SK-N-SH (cell line): ENCODE data around the gene SERP2. TPM values are rescaled to one million over a fixed set of nuclear protein-coding genes. Genes with fewer than 3 reads are reported as not detected.

Experiments
- CTCF ChIA-PET: fragments of 300-600, 350-600 bp; formaldehyde crosslinking; extraction: SDS; loops from one replicate; lab custom pipeline; 2021; lab: Yijun Ruan, JAX
- POLR2A ChIA-PET: fragments of 350-600 bp; sonication (Branson Sonifier 250); formaldehyde crosslinking; extraction: SDS; loops from one replicate; lab custom pipeline; 2020; ENCODE audit warnings: antibody characterized with exemption, inconsistent platforms; lab: Yijun Ruan, JAX
- DNase-seq: peaks from one replicate; pipeline ENCODE4 v3.0.0; 2012
- H2AFZ ChIP-seq: fragments of 200-600 bp; sonication (generic); 2 replicates; pipeline ENCODE4 v1.8.1; 2016; ENCODE audit warnings: antibody characterized with exemption, mild to moderate bottlenecking, low read depth
- H3F3A ChIP-seq: fragments of 200-600 bp; sonication (generic); replicated peaks from 2 replicates; pipeline ENCODE3; 2016; ENCODE audit warnings: antibody characterized with exemption, mild to moderate bottlenecking; ENCODE audit not compliant: insufficient read depth
- H3K27ac ChIP-seq, 2 experiments: fragments of 200-500 bp in 1 of 2; fragments of 200-600 bp in 1 of 2; sonication (Bioruptor generic) in 1 of 2; sonication (generic), shearing (Covaris generic) in 1 of 2; 2 replicates each; pipeline versions ENCODE4 v1.5.1 to v1.6.1; 2014 to 2016; ENCODE audit warnings: low read depth in 2 of 2, inconsistent platforms in 1 of 2, low read length in 1 of 2, mild to moderate bottlenecking in 1 of 2, mixed read lengths in 1 of 2
- H3K27me3 ChIP-seq: fragments of 200-600 bp; sonication (generic), shearing (Covaris generic); 2 replicates; pipeline ENCODE4 v1.6.1; 2016; ENCODE audit warnings: mixed run types; ENCODE audit not compliant: insufficient read depth
- H3K36me3 ChIP-seq, 2 experiments: fragments of 200-500 bp in 1 of 2; fragments of 200-600 bp in 1 of 2; sonication (Bioruptor generic) in 1 of 2; sonication (generic) in 1 of 2; replicated peaks in 1 of 2; 2 replicates each; pipeline versions ENCODE3 to v1.5.1; 2014 to 2016; ENCODE audit warnings: low read length in 1 of 2, mild to moderate bottlenecking in 1 of 2; ENCODE audit not compliant: insufficient read depth in 2 of 2, control insufficient read depth in 1 of 2
- H3K4me1 ChIP-seq, 2 experiments: fragments of 200-500 bp in 1 of 2; fragments of 200-600 bp in 1 of 2; sonication (Bioruptor generic) in 1 of 2; sonication (generic), shearing (Covaris generic) in 1 of 2; 2 replicates each; pipeline versions ENCODE4 v1.5.1 to v1.6.1; 2014 to 2016; ENCODE audit warnings: low read depth in 1 of 2, low read length in 1 of 2, mixed run types in 1 of 2; ENCODE audit not compliant: insufficient read depth in 2 of 2, control insufficient read depth in 1 of 2
- H3K4me2 ChIP-seq: fragments of 200-600 bp; sonication (generic), shearing (Covaris generic); 2 replicates; pipeline ENCODE4 v1.6.1; 2017; ENCODE audit warnings: mixed run types
- H3K4me3 ChIP-seq, 2 experiments: fragments of 200-500 bp in 1 of 2; fragments of 200-600 bp in 1 of 2; sonication (Bioruptor generic) in 1 of 2; sonication (generic), shearing (Covaris generic) in 1 of 2; 2 replicates each; pipeline versions ENCODE4 v1.5.1 to v1.8.1; 2014 to 2016; ENCODE audit warnings: low read depth in 2 of 2, inconsistent platforms in 1 of 2, low read length in 1 of 2, mild to moderate bottlenecking in 1 of 2, mixed read lengths in 1 of 2, moderate library complexity in 1 of 2
- H3K79me2 ChIP-seq: fragments of 200-600 bp; sonication (generic); 2 replicates; pipeline ENCODE4 v1.8.1; 2017; ENCODE audit warnings: mild to moderate bottlenecking; ENCODE audit not compliant: insufficient read depth
- H3K9ac ChIP-seq: fragments of 200-600 bp; sonication (generic); 2 replicates; pipeline ENCODE4 v1.6.1; 2017; ENCODE audit warnings: mixed run types
- H3K9me2 ChIP-seq: fragments of 200-600 bp; sonication (generic); 2 replicates; pipeline ENCODE4 v1.6.1; 2017; ENCODE audit warnings: mixed run types
- H3K9me3 ChIP-seq: fragments of 200-600 bp; sonication (generic); 2 replicates; pipeline ENCODE4 v1.6.1; 2017; ENCODE audit warnings: mixed run types, mild to moderate bottlenecking, moderate library complexity
- H4K20me1 ChIP-seq: fragments of 200-600 bp; sonication (generic); 2 replicates; pipeline ENCODE4 v1.6.1; 2017; ENCODE audit warnings: mild to moderate bottlenecking, mixed run types; ENCODE audit not compliant: insufficient read depth
- CHD2 ChIP-seq: fragments of 150-350 bp; IDR thresholded peaks from 2 replicates; pipeline ENCODE4 v1.6.1; 2018; ENCODE audit warnings: low read length; ENCODE audit not compliant: partially characterized antibody
- ELF1 ChIP-seq: IDR thresholded peaks from 2 replicates; pipeline ENCODE4 v1.4.0; 2012
- EP300 ChIP-seq, 2 experiments: IDR thresholded peaks; 2 replicates each; pipeline versions ENCODE4 v1.4.0 to v1.6.1; 2012; ENCODE audit warnings: borderline replicate concordance in 1 of 2, low read depth in 1 of 2, low read length in 1 of 2
- FOSL2 ChIP-seq: IDR thresholded peaks from 2 replicates; pipeline ENCODE4 v1.4.0; 2012; ENCODE audit warnings: low read depth, mild to moderate bottlenecking, moderate library complexity, borderline replicate concordance
- FOXJ3 ChIP-seq: sonication (generic); formaldehyde crosslinking; IDR thresholded peaks from 2 replicates; pipeline ENCODE4 v1.5.1; 2020; ENCODE audit warnings: mild to moderate bottlenecking, missing genetic modification reagents
- FOXM1 ChIP-seq: IDR thresholded peaks from 2 replicates; pipeline ENCODE4 v1.4.0; 2012; ENCODE audit warnings: low read depth, mild to moderate bottlenecking
- GABPA ChIP-seq: IDR thresholded peaks from 2 replicates; pipeline ENCODE4 v1.4.0; 2012; ENCODE audit warnings: low read depth, mild to moderate bottlenecking
- JUND ChIP-seq: IDR thresholded peaks from 2 replicates; pipeline ENCODE4 v1.4.0; 2012
- NFIC ChIP-seq: IDR thresholded peaks from 2 replicates; pipeline ENCODE4 v1.4.0; 2012; ENCODE audit warnings: borderline replicate concordance
- RAD21 ChIP-seq: IDR thresholded peaks from 2 replicates; pipeline ENCODE4 v1.6.1; 2012; ENCODE audit warnings: mild to moderate bottlenecking, low read length
- REST ChIP-seq: IDR thresholded peaks from 2 replicates; pipeline ENCODE4 v1.6.1; 2012; ENCODE audit warnings: mild to moderate bottlenecking, low read depth, low read length, moderate library complexity
- RXRA ChIP-seq: IDR thresholded peaks from 2 replicates; pipeline ENCODE4 v1.4.0; 2012; ENCODE audit warnings: low read depth, mild to moderate bottlenecking, borderline replicate concordance
- TAF1 ChIP-seq: IDR thresholded peaks from 2 replicates; pipeline ENCODE4 v1.6.1; 2012; ENCODE audit warnings: low read depth, mild to moderate bottlenecking, low read length, moderate library complexity, borderline replicate concordance
- TCF12 ChIP-seq: IDR thresholded peaks from 2 replicates; pipeline ENCODE4 v1.4.0; 2012
- YY1 ChIP-seq: IDR thresholded peaks from 2 replicates; pipeline ENCODE4 v1.4.0; 2012; ENCODE audit warnings: low read depth, mild to moderate bottlenecking
- WGBS: methylation state at CpG from one replicate; pipeline ENCODE4 v1.1.6; 2017; ENCODE audit warnings: low lambda C conversion rate; 5-methylcytosine and 5-hydroxymethylcytosine counted together
- polyA plus RNA-seq, 3 experiments: library from polyadenylated mRNA; depleted of rRNA; stranded (reverse); fragments of >200 nt; gene quantifications; 2 replicates each; pipeline ENCODE4 v1.2.3, GENCODE V29; 2012
- TF ChIP-seq, protein P1 (sequence below): IDR thresholded peaks from 2 replicates; pipeline ENCODE4; 2012
- TF ChIP-seq, protein P2 (sequence below): IDR thresholded peaks from 2 replicates; pipeline ENCODE4 v1.4.0; 2012; ENCODE audit warnings: low read depth, borderline replicate concordance

Gene SERP2
- polyA plus RNA-seq, 1 of the 3 experiments (the other 2 are of a cell fraction): 4.9 TPM

- Histone ChIP-seq H4K20me1 (no peaks in the 10 kb centered on the region), H3K9ac (no peak overlapping the region), H2AFZ (no peak overlapping the region), H3K4me3 (no peak overlapping the region), H3K36me3 (no peaks in the 10 kb centered on the region), H3K9me2 (no peaks in the 10 kb centered on the region), H3K9me3 (no peaks in the 10 kb centered on the region), H3F3A (peaks cover 17% of the 10 kb centered on the region), H3K27me3 (no peaks in the 10 kb centered on the region), H3K4me2 (no peak overlapping the region), H3K4me1 (peaks cover 5 to 7% of the 10 kb centered on the region in 2 experiments; a peak in 2 of 4 replicates), H3K27ac (no peak overlapping the region), H3K79me2 (no peaks in the 10 kb centered on the region)
- no peak for TF ChIP-seq ELF1
- TF ChIP-seq RAD21: no peak
- no peak for TF ChIP-seq TCF12
- TF ChIP-seq, protein P1, sequence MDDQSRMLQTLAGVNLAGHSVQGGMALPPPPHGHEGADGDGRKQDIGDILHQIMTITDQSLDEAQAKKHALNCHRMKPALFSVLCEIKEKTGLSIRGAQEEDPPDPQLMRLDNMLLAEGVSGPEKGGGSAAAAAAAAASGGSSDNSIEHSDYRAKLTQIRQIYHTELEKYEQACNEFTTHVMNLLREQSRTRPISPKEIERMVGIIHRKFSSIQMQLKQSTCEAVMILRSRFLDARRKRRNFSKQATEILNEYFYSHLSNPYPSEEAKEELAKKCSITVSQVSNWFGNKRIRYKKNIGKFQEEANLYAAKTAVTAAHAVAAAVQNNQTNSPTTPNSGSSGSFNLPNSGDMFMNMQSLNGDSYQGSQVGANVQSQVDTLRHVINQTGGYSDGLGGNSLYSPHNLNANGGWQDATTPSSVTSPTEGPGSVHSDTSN: no peak
- no peak for TF ChIP-seq EP300 (IDR thresholded peaks at IDR 0.05; ENCODE audit: borderline replicate concordance in 1 of 2, low read depth in 1 of 2, low read length in 1 of 2)
- ChIA-PET POLR2A (no interaction called here), CTCF (interaction anchor here (0.6 to 1.6 kb wide), 2 partner anchors 8 to 223 kb away, joined by 3 to 5 read pairs; no protein-coding TSS in a partner anchor)
- WGBS: 76% methylated on average over 5 of the region's 5 CpGs
- DNase-seq: no peak
These were observed 10.3 kb downstream of the SERP2 start for GRCh38 chr13:44383945-44384344.

GRCh38 chr13:44384778-44385177 is 11.2 kb downstream of the SERP2 start:
- H3K4me3 ChIP-seq: no peak overlapping the region
- no peaks in the 10 kb centered on the region for H3K9me2 ChIP-seq
- H3K9me3 ChIP-seq: no peaks in the 10 kb centered on the region
- TF ChIP-seq RXRA: no peak
- no peaks in the 10 kb centered on the region for H3K36me3 ChIP-seq
- POLR2A ChIA-PET: no interaction called here
- no peak overlapping the region for H3K27ac ChIP-seq
- H3K79me2 ChIP-seq: no peaks in the 10 kb centered on the region
- H3K4me1 ChIP-seq: peaks cover 5 to 7% of the 10 kb centered on the region in 2 experiments; a peak in 2 of 4 replicates
- DNase-seq: no peak
- no peak overlapping the region for H2AFZ ChIP-seq
- no peaks in the 10 kb centered on the region for H4K20me1 ChIP-seq
- H3K27me3 ChIP-seq: no peaks in the 10 kb centered on the region
- WGBS: 90% methylated on average over 1 of the region's 1 CpG
- H3K9ac ChIP-seq: no peak overlapping the region
- H3K4me2 ChIP-seq: no peak overlapping the region
- CTCF ChIA-PET: interaction anchor here (1.6 kb wide), 1 partner anchor 9 kb away, joined by 5 read pairs; no protein-coding TSS in a partner anchor
- H3F3A ChIP-seq: peaks cover 15% of the 10 kb centered on the region

DNA sequence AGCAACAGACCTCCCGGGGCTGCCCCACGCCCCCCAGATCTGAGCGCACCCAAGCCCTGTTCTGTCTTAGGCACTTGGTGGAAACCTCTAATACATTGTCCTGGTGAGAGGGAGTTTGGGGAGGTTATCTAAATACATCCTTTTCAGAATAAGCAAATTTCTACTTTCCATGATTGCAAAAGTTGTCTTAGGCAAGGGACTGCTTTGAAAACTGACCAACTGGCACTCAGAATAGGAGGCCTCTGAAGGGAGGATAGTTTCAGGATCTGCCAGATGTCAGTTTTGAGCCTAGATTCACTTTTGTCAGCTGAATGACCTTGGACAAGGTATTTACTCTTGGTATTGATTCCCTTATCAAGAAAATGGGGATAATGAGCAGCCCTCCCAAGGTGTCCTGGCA is 11.8 kb downstream of the SERP2 start:
- DNase-seq: no peak
- no peaks in the 10 kb centered on the region for H3K9me2 ChIP-seq
- H3K27ac ChIP-seq: no peak overlapping the region
- peaks cover 0 to 7% of the 10 kb centered on the region in 2 experiments; a peak in 2 of 4 replicates for H3K4me1 ChIP-seq
- H3F3A ChIP-seq: peaks cover 10% of the 10 kb centered on the region
- ChIA-PET CTCF (interaction anchor here (1.6 kb wide), 1 partner anchor 10 kb away, joined by 5 read pairs; no protein-coding TSS in a partner anchor), POLR2A (no interaction called here)
- no peak overlapping the region for H3K4me3 ChIP-seq
- H3K4me2 ChIP-seq: no peak overlapping the region
- H2AFZ ChIP-seq: no peak overlapping the region
- H3K36me3 ChIP-seq: no peaks in the 10 kb centered on the region
- H3K79me2 ChIP-seq: no peaks in the 10 kb centered on the region
- no peaks in the 10 kb centered on the region for H3K27me3 ChIP-seq
- no peaks in the 10 kb centered on the region for H4K20me1 ChIP-seq
- no peak overlapping the region for H3K9ac ChIP-seq
- WGBS: 89% methylated on average over 3 of the region's 3 CpGs
- no peaks in the 10 kb centered on the region for H3K9me3 ChIP-seq
- no peak for TF ChIP-seq NFIC
- no peak for TF ChIP-seq FOXM1
- TF ChIP-seq GABPA: no peak
- TF ChIP-seq RAD21: no peak
- no peak for TF ChIP-seq RXRA
- TF ChIP-seq JUND: no peak
- TF ChIP-seq REST: no peak
- TF ChIP-seq TAF1: no peak
- TF ChIP-seq YY1: no peak
- TF ChIP-seq TCF12: no peak
- TF ChIP-seq FOSL2: no peak
- TF ChIP-seq, protein P2, sequence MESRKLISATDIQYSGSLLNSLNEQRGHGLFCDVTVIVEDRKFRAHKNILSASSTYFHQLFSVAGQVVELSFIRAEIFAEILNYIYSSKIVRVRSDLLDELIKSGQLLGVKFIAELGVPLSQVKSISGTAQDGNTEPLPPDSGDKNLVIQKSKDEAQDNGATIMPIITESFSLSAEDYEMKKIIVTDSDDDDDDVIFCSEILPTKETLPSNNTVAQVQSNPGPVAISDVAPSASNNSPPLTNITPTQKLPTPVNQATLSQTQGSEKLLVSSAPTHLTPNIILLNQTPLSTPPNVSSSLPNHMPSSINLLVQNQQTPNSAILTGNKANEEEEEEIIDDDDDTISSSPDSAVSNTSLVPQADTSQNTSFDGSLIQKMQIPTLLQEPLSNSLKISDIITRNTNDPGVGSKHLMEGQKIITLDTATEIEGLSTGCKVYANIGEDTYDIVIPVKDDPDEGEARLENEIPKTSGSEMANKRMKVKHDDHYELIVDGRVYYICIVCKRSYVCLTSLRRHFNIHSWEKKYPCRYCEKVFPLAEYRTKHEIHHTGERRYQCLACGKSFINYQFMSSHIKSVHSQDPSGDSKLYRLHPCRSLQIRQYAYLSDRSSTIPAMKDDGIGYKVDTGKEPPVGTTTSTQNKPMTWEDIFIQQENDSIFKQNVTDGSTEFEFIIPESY: no peak
- no peak for TF ChIP-seq FOXJ3 (CRISPR knock-in tag)
- TF ChIP-seq CHD2: no peak
